Brain microvascular endothelial cell (primary cell): ENCODE results near the gene ALG10B.
"Not testable (repeated sequence)": the region's sequence is repeated elsewhere in the genome, so short reads cannot be mapped to it uniquely, and the experiment has no call there.

ENCODE experiments used
- DNase-seq: peaks from one replicate; pipeline ENCODE4 v3.0.0-alpha.2; 2020
- H3K27ac ChIP-seq: fragments of 250-450 bp; sonication (Bioruptor Pico); 2 replicates; pipeline ENCODE4 v1.5.1; 2020; ENCODE audit warnings: mild to moderate bottlenecking, moderate library complexity
- H3K27me3 ChIP-seq: fragments of 250-450 bp; sonication (Bioruptor Pico); replicated peaks from 2 replicates; pipeline ENCODE4 v1.5.1; 2020; ENCODE audit warnings: mild to moderate bottlenecking
- H3K36me3 ChIP-seq: fragments of 250-450 bp; sonication (Bioruptor Pico); replicated peaks from 2 replicates; pipeline ENCODE4 v1.5.1; 2020; ENCODE audit warnings: mild to moderate bottlenecking
- H3K4me3 ChIP-seq: 2 replicates; pipeline ENCODE4 v1.5.1; 2011; ENCODE audit warnings: low read depth, mild to moderate bottlenecking, control low read depth, low read length, moderate library complexity
- in situ Hi-C: cut with HindIII; loops from 2 replicates; pipeline ENCODE4 v1.10.0; 2017; ENCODE audit warnings: low sequenced_read_pairs, low pct_ligation_motif_present
- TF ChIP-seq, protein P1 (sequence below): IDR thresholded peaks from 2 replicates; pipeline ENCODE4 v1.5.1; 2011; ENCODE audit warnings: low read depth, mild to moderate bottlenecking, moderate library complexity, low read length, control low read depth, inconsistent platforms; ENCODE audit errors: missing control alignments

ALG10B gene

DNA sequence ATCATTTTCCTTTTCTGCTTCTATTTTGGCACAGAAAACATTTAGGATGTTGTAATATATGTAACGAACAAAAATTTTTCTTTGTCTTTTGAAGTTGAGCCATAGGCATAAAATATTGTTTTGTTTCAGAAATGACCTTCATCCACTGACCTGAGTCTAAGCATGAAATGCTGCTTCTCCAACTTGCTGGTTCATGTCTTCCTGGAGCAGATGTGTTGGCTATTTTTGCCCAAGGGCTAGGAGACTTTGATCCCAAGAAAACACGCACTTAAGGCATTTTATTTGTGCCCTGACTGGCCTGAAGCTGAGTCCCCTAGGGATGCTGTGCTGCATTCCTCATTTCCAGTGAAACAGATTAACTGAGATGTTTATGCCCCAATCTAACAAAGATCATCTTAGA is 27.2 kb upstream of the ALG10B start:
- TF ChIP-seq, protein P1, sequence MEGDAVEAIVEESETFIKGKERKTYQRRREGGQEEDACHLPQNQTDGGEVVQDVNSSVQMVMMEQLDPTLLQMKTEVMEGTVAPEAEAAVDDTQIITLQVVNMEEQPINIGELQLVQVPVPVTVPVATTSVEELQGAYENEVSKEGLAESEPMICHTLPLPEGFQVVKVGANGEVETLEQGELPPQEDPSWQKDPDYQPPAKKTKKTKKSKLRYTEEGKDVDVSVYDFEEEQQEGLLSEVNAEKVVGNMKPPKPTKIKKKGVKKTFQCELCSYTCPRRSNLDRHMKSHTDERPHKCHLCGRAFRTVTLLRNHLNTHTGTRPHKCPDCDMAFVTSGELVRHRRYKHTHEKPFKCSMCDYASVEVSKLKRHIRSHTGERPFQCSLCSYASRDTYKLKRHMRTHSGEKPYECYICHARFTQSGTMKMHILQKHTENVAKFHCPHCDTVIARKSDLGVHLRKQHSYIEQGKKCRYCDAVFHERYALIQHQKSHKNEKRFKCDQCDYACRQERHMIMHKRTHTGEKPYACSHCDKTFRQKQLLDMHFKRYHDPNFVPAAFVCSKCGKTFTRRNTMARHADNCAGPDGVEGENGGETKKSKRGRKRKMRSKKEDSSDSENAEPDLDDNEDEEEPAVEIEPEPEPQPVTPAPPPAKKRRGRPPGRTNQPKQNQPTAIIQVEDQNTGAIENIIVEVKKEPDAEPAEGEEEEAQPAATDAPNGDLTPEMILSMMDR = no peak
- Histone ChIP-seq H3K27me3 (no peaks in the 10 kb centered on the region), H3K27ac (no peak overlapping the region), H3K36me3 (no peaks in the 10 kb centered on the region), H3K4me3 (no peak overlapping the region)
- DNase-seq = no peak
- in situ Hi-C loops = no loop called here

DNA sequence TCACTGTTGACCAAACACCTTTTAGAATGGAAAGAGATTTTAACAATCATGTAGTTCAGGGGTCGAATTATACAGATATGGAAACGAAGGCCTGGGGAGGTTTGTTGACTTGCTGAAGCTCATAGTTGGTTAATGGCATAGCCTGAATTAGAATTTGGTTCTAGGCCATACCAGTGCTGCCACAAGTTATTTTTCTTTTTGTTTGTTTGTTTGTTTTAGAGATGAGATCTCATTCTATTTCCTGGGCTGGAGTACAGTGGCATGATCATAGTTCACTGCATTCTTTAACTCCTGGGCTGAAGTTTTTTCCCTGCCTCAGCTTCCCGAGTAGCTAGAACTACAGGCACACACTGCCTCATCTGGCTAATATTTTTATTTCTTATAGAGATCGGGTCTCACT is 25.4 kb upstream of the ALG10B start:
- H3K36me3 ChIP-seq = no peaks in the 10 kb centered on the region
- in situ Hi-C loops = no loop called here
- H3K27me3 ChIP-seq = no peaks in the 10 kb centered on the region
- no peak for DNase-seq
- TF ChIP-seq, protein P1 = no peak
- no peak overlapping the region for H3K27ac ChIP-seq
- no peak overlapping the region for H3K4me3 ChIP-seq

DNA sequence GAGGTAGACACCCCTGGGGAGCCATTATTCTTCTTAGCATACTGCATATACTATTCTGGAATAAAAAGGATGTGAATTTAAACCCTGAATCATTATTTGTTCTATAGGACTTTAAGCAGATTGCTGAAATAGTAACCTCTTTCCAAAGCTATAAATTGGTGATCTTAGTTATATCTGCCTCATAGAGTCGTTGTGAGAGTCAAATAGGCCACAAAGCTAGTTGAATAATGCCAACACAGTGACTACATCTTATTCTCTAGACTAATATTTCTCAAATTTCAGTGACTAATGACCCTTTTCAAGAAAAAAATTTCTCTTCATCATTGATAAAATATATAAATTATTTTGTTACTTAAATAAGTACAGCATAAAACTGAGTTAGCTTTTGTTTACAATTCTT is 13.6 kb upstream of the ALG10B start:
- H3K36me3 ChIP-seq, DNase-seq, H3K27me3 ChIP-seq, H3K27ac ChIP-seq, H3K4me3 ChIP-seq, in situ Hi-C loops: not testable (repeated sequence)

DNA sequence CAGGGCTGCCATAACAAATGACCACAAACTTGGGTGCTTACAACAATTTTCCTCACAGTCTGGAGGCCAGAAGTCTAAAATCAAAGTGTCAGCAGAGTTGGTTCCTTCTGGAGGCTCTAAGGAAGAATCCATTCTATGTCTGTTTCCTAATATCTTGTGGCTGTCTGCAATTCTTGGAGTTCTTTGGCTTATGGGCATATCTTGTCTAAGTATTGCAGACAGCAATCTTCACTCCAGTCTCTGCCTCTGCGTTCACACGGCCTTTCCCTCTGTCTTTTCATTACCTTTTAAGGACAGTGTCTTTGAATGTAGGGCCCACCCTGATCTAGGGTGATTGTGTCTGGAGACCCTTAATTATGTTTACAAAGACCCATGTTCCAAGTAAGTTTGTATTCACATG is 5.4 kb downstream of the ALG10B start:
- H3K36me3 ChIP-seq, DNase-seq, in situ Hi-C loops, H3K27me3 ChIP-seq, H3K4me3 ChIP-seq, H3K27ac ChIP-seq: not testable (repeated sequence)

DNA sequence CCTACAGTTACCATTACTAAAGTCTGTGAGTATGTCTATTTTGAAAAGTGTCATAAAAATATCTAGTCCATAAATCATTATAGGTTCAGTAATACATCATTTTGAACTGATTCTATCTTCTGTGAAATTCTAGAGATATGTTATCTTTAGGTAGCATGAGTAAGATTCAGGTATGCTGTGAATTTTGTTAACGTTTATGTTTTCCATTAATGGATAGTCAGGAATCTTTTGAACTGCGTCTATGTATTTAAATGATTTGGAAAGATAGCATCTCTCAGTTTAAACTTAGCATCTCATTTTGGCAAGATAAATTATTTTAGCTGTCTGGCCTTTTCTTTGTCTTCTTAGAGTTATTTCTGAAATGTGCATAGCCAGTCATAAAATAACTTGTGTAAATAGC is 8.3 kb downstream of the ALG10B start:
- DNase-seq = no peak
- in situ Hi-C loops = no loop called here
- no peak overlapping the region for H3K27ac ChIP-seq
- TF ChIP-seq, protein P1 = no peak
- no peak overlapping the region for H3K4me3 ChIP-seq
- no peaks in the 10 kb centered on the region for H3K27me3 ChIP-seq
- no peaks in the 10 kb centered on the region for H3K36me3 ChIP-seq

DNA sequence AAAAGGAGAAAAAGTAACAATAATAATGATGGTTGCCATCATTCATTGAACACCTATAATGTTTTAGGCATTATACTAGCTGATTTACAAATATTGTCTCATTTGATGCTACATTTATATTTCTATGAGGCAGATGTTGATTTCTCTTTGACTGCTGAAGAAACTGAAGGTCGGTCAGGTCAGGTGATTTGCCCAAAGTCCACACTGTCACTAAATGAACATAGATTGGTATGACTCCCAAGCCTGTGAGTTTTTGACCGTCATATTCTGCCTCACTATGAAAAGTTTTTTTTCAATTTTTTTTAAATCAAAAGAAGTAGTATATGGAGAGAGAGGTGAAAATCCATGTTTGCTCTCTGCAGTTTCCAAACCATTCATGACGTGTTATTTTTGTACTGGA is 10.8 kb downstream of the ALG10B start:
- in situ Hi-C loops = no loop called here
- Histone ChIP-seq H3K36me3 (no peaks in the 10 kb centered on the region), H3K4me3 (no peak overlapping the region), H3K27ac (no peak overlapping the region), H3K27me3 (no peaks in the 10 kb centered on the region)
- TF ChIP-seq, protein P1 = no peak
- no peak for DNase-seq

DNA sequence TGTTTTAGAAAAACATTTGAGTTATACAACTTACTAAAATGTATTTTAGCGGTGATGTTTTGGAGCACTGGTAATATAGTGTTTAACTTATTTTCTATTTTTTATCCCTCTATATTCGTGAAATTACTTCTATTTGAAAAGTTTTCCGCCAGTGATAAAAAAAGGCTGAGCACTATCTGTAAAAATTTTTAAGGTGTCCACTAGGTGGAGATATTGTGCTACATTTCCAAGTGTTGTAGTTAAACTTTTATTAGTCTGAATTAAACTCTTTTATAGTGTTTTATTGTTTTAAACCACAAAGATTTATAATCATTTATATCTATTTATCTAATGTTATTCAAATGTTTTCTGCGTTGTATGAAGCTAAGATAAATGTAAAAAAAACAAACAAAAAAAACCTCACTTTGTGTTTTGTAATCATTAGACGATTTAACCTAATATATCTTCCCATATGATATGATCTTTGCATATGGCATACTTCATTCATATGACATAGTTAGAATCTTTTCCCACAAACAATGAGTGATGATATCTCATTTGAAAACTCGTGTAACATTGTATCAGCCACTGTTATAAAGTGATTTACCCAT is 11.8 kb downstream of the ALG10B start:
- in situ Hi-C loops = no loop called here
- Histone ChIP-seq H3K4me3 (no peak overlapping the region), H3K36me3 (no peaks in the 10 kb centered on the region), H3K27me3 (no peaks in the 10 kb centered on the region), H3K27ac (no peak overlapping the region)
- no peak for DNase-seq
- TF ChIP-seq, protein P1 = peak; percentile 28

DNA sequence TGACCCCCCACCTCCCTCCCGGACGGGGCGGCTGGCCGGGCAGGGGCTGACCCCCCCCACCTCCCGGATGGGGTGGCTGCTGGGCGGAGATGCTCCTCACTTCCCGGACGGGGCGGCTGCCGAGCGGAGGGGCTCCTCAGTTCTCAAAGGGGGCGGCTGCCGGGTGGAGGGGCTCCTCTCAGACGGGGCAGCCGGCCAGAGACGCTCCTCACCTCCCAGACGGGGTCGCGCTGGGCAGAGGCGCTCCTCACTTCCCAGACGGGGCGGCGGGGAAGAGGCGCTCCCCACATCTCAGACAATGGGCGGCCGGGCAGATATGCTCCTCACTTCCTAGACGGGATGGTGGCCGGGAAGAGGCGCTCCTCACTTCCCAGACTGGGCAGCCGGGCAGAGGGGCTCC is 13.8 kb downstream of the ALG10B start:
- H3K27me3 ChIP-seq, H3K36me3 ChIP-seq, in situ Hi-C loops, DNase-seq, H3K4me3 ChIP-seq, H3K27ac ChIP-seq: not testable (repeated sequence)
